ENCODE results near the gene C2CD5.
A peak's percentile ranks its signal among the peaks of the same experiment; 100 is the strongest.

The C2CD5 gene

DNA sequence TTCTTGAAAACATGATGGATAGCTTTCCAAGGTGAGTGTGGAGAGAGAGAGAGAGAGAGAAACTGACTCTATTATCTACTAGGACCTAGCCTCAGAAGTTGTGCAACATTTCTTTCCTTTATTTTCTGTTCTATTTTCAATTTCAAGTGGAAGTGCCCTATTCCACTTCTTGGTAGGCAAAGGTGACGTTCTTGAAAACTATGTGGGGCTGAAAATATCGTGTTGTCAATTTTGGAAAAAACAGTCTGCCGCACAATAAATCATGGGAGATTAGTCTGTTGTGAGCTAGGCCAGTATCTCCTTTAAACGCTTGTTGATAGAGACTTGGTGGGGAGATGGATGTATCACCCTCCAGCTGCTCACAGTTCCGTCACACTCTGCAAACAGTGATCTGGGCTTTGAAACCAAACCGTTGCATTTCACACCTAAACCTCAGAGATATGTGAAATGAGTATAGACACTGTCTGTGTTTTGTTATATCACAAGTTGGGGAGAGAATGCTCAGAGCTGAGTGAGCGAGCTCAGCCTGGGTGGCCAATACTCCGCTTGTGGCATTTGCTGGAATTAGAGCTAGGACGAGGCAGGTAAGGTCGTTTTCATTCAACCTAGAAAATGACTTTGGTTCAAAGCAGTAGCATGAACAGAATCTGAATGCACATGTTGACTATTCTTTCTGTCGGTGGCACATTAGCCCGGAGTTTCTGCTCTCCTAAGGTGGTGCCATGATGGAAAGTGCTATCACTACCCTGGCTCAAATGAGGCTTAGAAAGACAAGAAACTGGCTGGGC is 134.8 kb downstream of the C2CD5 start:
- peak in 1 of 2 donors; percentile 23 for DNase-seq

- no peak for DNase-seq
Observed at GRCh38 chr12:22408610-22409376, 135.5 kb downstream of the C2CD5 start.

- no peak for DNase-seq
Observed at GRCh38 chr12:22407397-22407796, 136.9 kb downstream of the C2CD5 start.

- no peak for DNase-seq
Observed at GRCh38 chr12:22406627-22407026, 137.7 kb downstream of the C2CD5 start.

GRCh38 chr12:22399464-22400180 is 144.7 kb downstream of the C2CD5 start:
- no peak for DNase-seq
